ENCODE data around the gene HOMER2. TPM values are rescaled to one million over a fixed set of nuclear protein-coding genes. Genes with fewer than 3 reads are reported as not detected.

Gene HOMER2
- total and polyA plus RNA-seq, 2 experiments from 2014 or later, result 10.8 to 23.9 TPM

DNA sequence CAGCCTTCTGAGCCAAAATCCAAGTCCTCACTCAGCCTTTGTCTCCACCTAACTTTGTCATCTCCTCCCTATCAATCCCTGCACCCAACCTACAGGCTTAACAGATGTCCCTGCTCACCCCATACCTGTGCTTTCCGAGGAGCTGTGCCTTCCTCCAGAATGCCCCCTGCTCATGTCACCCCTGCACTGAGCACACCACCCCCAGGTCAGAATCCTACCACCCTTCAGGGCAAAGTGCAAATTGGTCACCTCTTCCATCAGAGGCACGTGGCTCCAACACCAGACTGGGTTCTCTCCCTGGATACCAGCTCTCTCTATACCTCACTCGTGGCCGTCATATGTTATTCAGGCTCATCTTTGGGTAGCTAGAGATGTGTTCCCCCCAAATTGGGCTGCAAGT, 29.8 kb downstream of the HOMER2 start (continued):
- TF ChIP-seq EZH2 (IDR thresholded peaks at IDR 0.05; ENCODE audit: low read depth, unreplicated experiment), result no peak
- TF ChIP-seq STAT1 (IDR thresholded peaks at IDR 0.05; ENCODE audit: unreplicated experiment), result no peak
- no peak for TF ChIP-seq CREB1 (CRISPR knock-in tag; IDR thresholded peaks at IDR 0.05; ENCODE audit: low read depth)

DNA sequence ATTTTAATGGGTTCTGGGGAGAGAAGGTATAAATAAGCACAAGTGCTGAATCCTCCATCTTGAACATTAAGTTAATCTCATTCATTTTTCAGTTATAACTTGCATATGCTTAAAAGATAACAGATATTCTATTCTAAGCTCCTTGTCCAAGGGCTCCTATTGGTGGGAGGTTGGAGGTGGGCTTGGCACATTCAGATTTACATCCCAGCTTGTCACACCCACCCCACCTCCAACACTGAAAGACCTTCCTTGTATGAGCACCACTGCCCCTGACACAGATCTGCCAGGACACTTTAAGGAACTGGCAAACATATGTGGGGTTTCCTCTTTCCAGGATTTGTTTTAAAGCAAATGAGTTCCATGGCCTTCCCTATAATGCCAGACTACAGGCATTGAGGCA, 30.6 kb downstream of the HOMER2 start:
- no peaks in the 10 kb centered on the region for H3K4me1 Mint-ChIP-seq

More for the DNA sequence above, 30.6 kb downstream of the HOMER2 start:
- no peak for ATAC-seq
- no peaks in the 10 kb centered on the region for H3K36me3 Mint-ChIP-seq (ENCODE audit: low read depth)
- no peaks in the 10 kb centered on the region for H3K79me2 ChIP-seq (replicated peaks; ENCODE audit: insufficient read depth)
- H2AFZ ChIP-seq, result no peak overlapping the region
- peaks cover 12% of the 10 kb centered on the region for H3K27me3 Mint-ChIP-seq (ENCODE audit: insufficient read depth, low read depth, poor library complexity)
- H3K9me3 Mint-ChIP-seq, result no peaks in the 10 kb centered on the region
- H3F3A ChIP-seq (replicated peaks; ENCODE audit: low read depth), result no peaks in the 10 kb centered on the region
- H3K4me3 ChIP-seq, result no peak overlapping the region
- no peak for TF ChIP-seq STAT1 (IDR thresholded peaks at IDR 0.05; ENCODE audit: unreplicated experiment)
- TF ChIP-seq, protein P1, sequence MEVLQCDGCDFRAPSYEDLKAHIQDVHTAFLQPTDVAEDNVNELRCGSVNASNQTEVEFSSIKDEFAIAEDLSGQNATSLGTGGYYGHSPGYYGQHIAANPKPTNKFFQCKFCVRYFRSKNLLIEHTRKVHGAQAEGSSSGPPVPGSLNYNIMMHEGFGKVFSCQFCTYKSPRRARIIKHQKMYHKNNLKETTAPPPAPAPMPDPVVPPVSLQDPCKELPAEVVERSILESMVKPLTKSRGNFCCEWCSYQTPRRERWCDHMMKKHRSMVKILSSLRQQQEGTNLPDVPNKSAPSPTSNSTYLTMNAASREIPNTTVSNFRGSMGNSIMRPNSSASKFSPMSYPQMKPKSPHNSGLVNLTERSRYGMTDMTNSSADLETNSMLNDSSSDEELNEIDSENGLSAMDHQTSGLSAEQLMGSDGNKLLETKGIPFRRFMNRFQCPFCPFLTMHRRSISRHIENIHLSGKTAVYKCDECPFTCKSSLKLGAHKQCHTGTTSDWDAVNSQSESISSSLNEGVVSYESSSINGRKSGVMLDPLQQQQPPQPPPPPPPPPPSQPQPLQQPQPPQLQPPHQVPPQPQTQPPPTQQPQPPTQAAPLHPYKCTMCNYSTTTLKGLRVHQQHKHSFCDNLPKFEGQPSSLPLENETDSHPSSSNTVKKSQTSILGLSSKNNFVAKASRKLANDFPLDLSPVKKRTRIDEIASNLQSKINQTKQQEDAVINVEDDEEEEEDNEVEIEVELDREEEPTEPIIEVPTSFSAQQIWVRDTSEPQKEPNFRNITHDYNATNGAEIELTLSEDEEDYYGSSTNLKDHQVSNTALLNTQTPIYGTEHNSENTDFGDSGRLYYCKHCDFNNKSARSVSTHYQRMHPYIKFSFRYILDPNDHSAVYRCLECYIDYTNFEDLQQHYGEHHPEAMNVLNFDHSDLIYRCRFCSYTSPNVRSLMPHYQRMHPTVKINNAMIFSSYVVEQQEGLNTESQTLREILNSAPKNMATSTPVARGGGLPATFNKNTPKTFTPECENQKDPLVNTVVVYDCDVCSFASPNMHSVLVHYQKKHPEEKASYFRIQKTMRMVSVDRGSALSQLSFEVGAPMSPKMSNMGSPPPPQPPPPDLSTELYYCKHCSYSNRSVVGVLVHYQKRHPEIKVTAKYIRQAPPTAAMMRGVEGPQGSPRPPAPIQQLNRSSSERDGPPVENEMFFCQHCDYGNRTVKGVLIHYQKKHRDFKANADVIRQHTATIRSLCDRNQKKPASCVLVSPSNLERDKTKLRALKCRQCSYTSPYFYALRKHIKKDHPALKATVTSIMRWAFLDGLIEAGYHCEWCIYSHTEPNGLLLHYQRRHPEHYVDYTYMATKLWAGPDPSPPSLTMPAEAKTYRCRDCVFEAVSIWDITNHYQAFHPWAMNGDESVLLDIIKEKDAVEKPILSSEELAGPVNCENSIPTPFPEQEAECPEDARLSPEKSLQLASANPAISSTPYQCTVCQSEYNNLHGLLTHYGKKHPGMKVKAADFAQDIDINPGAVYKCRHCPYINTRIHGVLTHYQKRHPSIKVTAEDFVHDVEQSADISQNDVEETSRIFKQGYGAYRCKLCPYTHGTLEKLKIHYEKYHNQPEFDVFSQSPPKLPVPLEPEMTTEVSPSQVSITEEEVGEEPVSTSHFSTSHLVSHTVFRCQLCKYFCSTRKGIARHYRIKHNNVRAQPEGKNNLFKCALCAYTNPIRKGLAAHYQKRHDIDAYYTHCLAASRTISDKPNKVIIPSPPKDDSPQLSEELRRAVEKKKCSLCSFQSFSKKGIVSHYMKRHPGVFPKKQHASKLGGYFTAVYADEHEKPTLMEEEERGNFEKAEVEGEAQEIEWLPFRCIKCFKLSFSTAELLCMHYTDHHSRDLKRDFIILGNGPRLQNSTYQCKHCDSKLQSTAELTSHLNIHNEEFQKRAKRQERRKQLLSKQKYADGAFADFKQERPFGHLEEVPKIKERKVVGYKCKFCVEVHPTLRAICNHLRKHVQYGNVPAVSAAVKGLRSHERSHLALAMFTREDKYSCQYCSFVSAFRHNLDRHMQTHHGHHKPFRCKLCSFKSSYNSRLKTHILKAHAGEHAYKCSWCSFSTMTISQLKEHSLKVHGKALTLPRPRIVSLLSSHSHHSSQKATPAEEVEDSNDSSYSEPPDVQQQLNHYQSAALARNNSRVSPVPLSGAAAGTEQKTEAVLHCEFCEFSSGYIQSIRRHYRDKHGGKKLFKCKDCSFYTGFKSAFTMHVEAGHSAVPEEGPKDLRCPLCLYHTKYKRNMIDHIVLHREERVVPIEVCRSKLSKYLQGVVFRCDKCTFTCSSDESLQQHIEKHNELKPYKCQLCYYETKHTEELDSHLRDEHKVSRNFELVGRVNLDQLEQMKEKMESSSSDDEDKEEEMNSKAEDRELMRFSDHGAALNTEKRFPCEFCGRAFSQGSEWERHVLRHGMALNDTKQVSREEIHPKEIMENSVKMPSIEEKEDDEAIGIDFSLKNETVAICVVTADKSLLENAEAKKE (CRISPR knock-in tag; IDR thresholded peaks at IDR 0.05), result no peak
- no peak for TF ChIP-seq EZH2phosphoT487 (IDR thresholded peaks at IDR 0.05; ENCODE audit: unreplicated experiment)
- no peak for TF ChIP-seq POLR2AphosphoS5 (IDR thresholded peaks at IDR 0.05; ENCODE audit: low read depth)
- TF ChIP-seq, protein P2, sequence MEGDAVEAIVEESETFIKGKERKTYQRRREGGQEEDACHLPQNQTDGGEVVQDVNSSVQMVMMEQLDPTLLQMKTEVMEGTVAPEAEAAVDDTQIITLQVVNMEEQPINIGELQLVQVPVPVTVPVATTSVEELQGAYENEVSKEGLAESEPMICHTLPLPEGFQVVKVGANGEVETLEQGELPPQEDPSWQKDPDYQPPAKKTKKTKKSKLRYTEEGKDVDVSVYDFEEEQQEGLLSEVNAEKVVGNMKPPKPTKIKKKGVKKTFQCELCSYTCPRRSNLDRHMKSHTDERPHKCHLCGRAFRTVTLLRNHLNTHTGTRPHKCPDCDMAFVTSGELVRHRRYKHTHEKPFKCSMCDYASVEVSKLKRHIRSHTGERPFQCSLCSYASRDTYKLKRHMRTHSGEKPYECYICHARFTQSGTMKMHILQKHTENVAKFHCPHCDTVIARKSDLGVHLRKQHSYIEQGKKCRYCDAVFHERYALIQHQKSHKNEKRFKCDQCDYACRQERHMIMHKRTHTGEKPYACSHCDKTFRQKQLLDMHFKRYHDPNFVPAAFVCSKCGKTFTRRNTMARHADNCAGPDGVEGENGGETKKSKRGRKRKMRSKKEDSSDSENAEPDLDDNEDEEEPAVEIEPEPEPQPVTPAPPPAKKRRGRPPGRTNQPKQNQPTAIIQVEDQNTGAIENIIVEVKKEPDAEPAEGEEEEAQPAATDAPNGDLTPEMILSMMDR (conservative IDR thresholded peaks at IDR 0.05; ENCODE audit: low read depth in 2 of 2), result no peak
- TF ChIP-seq ZNF114 (CRISPR knock-in tag; IDR thresholded peaks at IDR 0.05), result no peak
- TF ChIP-seq, protein P3, sequence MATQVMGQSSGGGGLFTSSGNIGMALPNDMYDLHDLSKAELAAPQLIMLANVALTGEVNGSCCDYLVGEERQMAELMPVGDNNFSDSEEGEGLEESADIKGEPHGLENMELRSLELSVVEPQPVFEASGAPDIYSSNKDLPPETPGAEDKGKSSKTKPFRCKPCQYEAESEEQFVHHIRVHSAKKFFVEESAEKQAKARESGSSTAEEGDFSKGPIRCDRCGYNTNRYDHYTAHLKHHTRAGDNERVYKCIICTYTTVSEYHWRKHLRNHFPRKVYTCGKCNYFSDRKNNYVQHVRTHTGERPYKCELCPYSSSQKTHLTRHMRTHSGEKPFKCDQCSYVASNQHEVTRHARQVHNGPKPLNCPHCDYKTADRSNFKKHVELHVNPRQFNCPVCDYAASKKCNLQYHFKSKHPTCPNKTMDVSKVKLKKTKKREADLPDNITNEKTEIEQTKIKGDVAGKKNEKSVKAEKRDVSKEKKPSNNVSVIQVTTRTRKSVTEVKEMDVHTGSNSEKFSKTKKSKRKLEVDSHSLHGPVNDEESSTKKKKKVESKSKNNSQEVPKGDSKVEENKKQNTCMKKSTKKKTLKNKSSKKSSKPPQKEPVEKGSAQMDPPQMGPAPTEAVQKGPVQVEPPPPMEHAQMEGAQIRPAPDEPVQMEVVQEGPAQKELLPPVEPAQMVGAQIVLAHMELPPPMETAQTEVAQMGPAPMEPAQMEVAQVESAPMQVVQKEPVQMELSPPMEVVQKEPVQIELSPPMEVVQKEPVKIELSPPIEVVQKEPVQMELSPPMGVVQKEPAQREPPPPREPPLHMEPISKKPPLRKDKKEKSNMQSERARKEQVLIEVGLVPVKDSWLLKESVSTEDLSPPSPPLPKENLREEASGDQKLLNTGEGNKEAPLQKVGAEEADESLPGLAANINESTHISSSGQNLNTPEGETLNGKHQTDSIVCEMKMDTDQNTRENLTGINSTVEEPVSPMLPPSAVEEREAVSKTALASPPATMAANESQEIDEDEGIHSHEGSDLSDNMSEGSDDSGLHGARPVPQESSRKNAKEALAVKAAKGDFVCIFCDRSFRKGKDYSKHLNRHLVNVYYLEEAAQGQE (IDR thresholded peaks at IDR 0.05; ENCODE audit: unreplicated experiment), result no peak
- no peak for TF ChIP-seq ZNF331 (CRISPR knock-in tag; IDR thresholded peaks at IDR 0.05; ENCODE audit: low read depth)
- no peak for TF ChIP-seq CREB1 (CRISPR knock-in tag; IDR thresholded peaks at IDR 0.05; ENCODE audit: low read depth)
- no peak for TF ChIP-seq JUNB (IDR thresholded peaks at IDR 0.05; ENCODE audit: unreplicated experiment)
- TF ChIP-seq, protein P4, sequence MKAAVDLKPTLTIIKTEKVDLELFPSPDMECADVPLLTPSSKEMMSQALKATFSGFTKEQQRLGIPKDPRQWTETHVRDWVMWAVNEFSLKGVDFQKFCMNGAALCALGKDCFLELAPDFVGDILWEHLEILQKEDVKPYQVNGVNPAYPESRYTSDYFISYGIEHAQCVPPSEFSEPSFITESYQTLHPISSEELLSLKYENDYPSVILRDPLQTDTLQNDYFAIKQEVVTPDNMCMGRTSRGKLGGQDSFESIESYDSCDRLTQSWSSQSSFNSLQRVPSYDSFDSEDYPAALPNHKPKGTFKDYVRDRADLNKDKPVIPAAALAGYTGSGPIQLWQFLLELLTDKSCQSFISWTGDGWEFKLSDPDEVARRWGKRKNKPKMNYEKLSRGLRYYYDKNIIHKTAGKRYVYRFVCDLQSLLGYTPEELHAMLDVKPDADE (IDR thresholded peaks at IDR 0.05), result no peak
- TF ChIP-seq EZH2 (IDR thresholded peaks at IDR 0.05; ENCODE audit: low read depth, unreplicated experiment), result no peak
- TF ChIP-seq NANOG (IDR thresholded peaks at IDR 0.05; ENCODE audit: borderline replicate concordance), result no peak
- H3K4me1 ChIP-seq (ENCODE audit: insufficient read depth), result no peaks in the 10 kb centered on the region
- H3K27ac ChIP-seq (ENCODE audit: low read depth), result no peak overlapping the region
- no peak overlapping the region for H3K4me2 ChIP-seq
- 0 out of 2 replicates have a peak, but pooled peaks cover 3% of the 10 kb centered on the region for H3K9me2 ChIP-seq (ENCODE audit: insufficient read depth)
- no peaks in the 10 kb centered on the region for H3K27me3 ChIP-seq (ENCODE audit: insufficient read depth)
- H3K27ac Mint-ChIP-seq, result no peak overlapping the region
- no peak for DNase-seq (ENCODE audit: low spot score)
- H4K20me1 ChIP-seq (replicated peaks; ENCODE audit: insufficient read depth), result no peaks in the 10 kb centered on the region
- no peaks in the 10 kb centered on the region for H3K36me3 ChIP-seq (ENCODE audit: insufficient read depth)
- H3K4me3 Mint-ChIP-seq, result no peak overlapping the region

Measured in GM23338 (cell line).